ENCODE results near the gene NCF4. TPM values are rescaled to one million over a fixed set of nuclear protein-coding genes. Genes with fewer than 3 reads are reported as not detected.

NCF4 gene
- total RNA-seq, 1 donor from 2014 or later: not detected

DNA sequence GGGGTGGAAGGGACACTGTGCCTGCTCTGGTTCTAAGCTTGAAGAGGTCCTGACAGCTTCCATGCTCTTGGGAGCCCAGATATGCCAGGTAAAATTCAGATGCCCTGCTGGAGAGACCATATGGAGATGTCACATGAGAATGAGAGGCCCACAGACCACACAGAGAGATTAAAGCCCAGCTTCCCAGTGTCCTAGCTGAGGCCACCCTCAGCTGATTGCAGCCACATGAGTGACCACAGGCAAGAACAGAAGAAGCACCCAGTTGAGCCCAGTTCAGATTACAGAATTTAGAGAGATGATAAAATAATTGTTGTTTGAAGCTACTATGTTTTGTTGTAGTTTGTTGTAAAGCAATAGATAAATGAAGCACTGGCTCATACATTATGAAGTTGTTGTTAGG is 29.6 kb upstream of the NCF4 start:
- Histone ChIP-seq H3K4me3 (ENCODE audit: low read depth, low read length) (no peak overlapping the region), H3K27me3 (ENCODE audit: control insufficient read depth, insufficient read depth, low read length) (no peaks in the 10 kb centered on the region), H3K36me3 (ENCODE audit: control insufficient read depth, insufficient read depth, low read length) (no peaks in the 10 kb centered on the region)
- TF ChIP-seq, protein P1, sequence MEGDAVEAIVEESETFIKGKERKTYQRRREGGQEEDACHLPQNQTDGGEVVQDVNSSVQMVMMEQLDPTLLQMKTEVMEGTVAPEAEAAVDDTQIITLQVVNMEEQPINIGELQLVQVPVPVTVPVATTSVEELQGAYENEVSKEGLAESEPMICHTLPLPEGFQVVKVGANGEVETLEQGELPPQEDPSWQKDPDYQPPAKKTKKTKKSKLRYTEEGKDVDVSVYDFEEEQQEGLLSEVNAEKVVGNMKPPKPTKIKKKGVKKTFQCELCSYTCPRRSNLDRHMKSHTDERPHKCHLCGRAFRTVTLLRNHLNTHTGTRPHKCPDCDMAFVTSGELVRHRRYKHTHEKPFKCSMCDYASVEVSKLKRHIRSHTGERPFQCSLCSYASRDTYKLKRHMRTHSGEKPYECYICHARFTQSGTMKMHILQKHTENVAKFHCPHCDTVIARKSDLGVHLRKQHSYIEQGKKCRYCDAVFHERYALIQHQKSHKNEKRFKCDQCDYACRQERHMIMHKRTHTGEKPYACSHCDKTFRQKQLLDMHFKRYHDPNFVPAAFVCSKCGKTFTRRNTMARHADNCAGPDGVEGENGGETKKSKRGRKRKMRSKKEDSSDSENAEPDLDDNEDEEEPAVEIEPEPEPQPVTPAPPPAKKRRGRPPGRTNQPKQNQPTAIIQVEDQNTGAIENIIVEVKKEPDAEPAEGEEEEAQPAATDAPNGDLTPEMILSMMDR (IDR thresholded peaks at IDR 0.05; ENCODE audit: insufficient read depth, low read length, poor library complexity, severe bottlenecking): no peak
- no peak for DNase-seq (ENCODE audit: low read depth)

DNA sequence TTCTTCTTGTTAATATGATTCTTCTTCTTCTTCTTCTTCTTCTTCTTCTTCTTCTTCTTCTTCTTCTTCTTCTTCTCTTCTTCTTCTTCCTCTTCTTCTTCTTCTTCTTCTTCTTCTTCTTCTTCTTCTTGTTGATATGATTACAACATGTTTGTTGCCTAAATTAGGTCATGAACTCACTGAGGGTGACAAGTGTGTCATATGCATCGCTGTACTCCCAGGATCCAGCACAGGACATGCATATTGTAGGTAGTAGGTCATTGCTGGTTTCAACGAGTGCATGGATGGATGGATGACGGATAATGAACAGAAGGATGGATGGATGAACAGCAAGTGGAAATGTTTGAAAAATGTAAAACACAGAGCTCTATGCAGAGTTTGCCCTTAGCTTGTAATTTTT is 29.1 kb upstream of the NCF4 start:
- TF ChIP-seq, protein P1 (IDR thresholded peaks at IDR 0.05; ENCODE audit: insufficient read depth, low read length, poor library complexity, severe bottlenecking): no peak
- Histone ChIP-seq H3K36me3 (ENCODE audit: control insufficient read depth, insufficient read depth, low read length) (no peaks in the 10 kb centered on the region), H3K4me3 (ENCODE audit: low read depth, low read length) (no peak overlapping the region), H3K27me3 (ENCODE audit: control insufficient read depth, insufficient read depth, low read length) (no peaks in the 10 kb centered on the region)
- DNase-seq (ENCODE audit: low read depth): no peak

DNA sequence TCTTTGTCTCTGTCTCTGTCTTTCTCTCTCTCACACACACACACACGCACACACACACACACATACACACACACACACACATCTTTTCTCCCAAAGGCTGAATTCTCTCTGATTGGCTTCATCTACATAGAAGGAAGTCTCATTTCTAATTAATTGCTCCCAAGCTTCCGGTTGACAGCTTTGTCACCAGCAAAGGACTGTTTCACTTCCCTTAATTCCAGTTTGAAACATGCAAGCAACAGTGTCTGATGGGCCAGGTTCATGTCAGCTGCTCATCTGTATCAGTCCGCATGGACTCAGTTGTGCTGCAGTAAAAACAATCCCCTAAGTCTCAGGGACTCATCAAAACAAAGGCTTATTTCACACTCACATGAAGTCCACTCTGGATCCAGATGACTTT is 27.7 kb upstream of the NCF4 start:
- DNase-seq (ENCODE audit: low read depth): no peak
- H3K36me3 ChIP-seq (ENCODE audit: control insufficient read depth, insufficient read depth, low read length): no peaks in the 10 kb centered on the region
- H3K4me3 ChIP-seq (ENCODE audit: low read depth, low read length): no peak overlapping the region
- no peaks in the 10 kb centered on the region for H3K27me3 ChIP-seq (ENCODE audit: control insufficient read depth, insufficient read depth, low read length)
- TF ChIP-seq, protein P1 (IDR thresholded peaks at IDR 0.05; ENCODE audit: insufficient read depth, low read length, poor library complexity, severe bottlenecking): no peak

GRCh38 chr22:36835903-36836302 is 24.9 kb upstream of the NCF4 start:
- DNase-seq (ENCODE audit: low read depth): no peak

GRCh38 chr22:36838119-36839030 is 22.4 kb upstream of the NCF4 start:
- Histone ChIP-seq H3K27me3 (ENCODE audit: control insufficient read depth, insufficient read depth, low read length) (no peaks in the 10 kb centered on the region), H3K36me3 (ENCODE audit: control insufficient read depth, insufficient read depth, low read length) (no peaks in the 10 kb centered on the region), H3K4me3 (ENCODE audit: low read depth, low read length) (no peak overlapping the region)
- no peak for DNase-seq (ENCODE audit: low read depth)
- TF ChIP-seq, protein P1 (IDR thresholded peaks at IDR 0.05; ENCODE audit: insufficient read depth, low read length, poor library complexity, severe bottlenecking): no peak

More at GRCh38 chr22:36835903-36836302, 24.9 kb upstream of the NCF4 start:
- Histone ChIP-seq H3K4me3 (ENCODE audit: low read depth, low read length) (no peak overlapping the region), H3K27me3 (ENCODE audit: control insufficient read depth, insufficient read depth, low read length) (no peaks in the 10 kb centered on the region), H3K36me3 (ENCODE audit: control insufficient read depth, insufficient read depth, low read length) (no peaks in the 10 kb centered on the region)
- TF ChIP-seq, protein P1 (IDR thresholded peaks at IDR 0.05; ENCODE audit: insufficient read depth, low read length, poor library complexity, severe bottlenecking): no peak

All from kidney epithelial cell (primary cell).